ENCODE results near the gene LRRC28. TPM values are rescaled to one million over a fixed set of nuclear protein-coding genes. Genes with fewer than 3 reads are reported as not detected.

Gene LRRC28
- total RNA-seq, 3 donors from 2014 or later, result 24.3 to 52.2 (median 44.3) TPM

GRCh38 chr15:99310745-99311144 lies 59.5 kb downstream of the LRRC28 start:
- no peaks in the 10 kb centered on the region for H3K36me3 ChIP-seq
- peaks cover 0 to 17% of the 10 kb centered on the region in 2 donors for H3K9me3 ChIP-seq
- no peaks in the 10 kb centered on the region for H3K27me3 ChIP-seq
- TF ChIP-seq POLR2A (IDR thresholded peaks at IDR 0.05) (no peak), POLR2AphosphoS5 (IDR thresholded peaks at IDR 0.05) (no peak), CTCF (IDR thresholded peaks at IDR 0.05) (no peak)
- no peak for DNase-seq (ENCODE audit: low spot score in 2 of 2)
- H3K4me3 ChIP-seq, result no peak overlapping the region
- intact Hi-C loops (cut with DNase I; ENCODE audit: low total_unique reads), result no loop called here
- H3K27ac ChIP-seq, result no peak overlapping the region
- no peaks in the 10 kb centered on the region for H3K4me1 ChIP-seq

GRCh38 chr15:99312228-99312627 lies 60.9 kb downstream of the LRRC28 start:
- no peaks in the 10 kb centered on the region for H3K36me3 ChIP-seq
- no peak overlapping the region for H3K27ac ChIP-seq
- peaks cover 0 to 17% of the 10 kb centered on the region in 2 donors for H3K9me3 ChIP-seq
- H3K4me3 ChIP-seq, result no peak overlapping the region
- intact Hi-C loops (cut with DNase I; ENCODE audit: low total_unique reads), result no loop called here
- TF ChIP-seq POLR2A (IDR thresholded peaks at IDR 0.05) (no peak), CTCF (IDR thresholded peaks at IDR 0.05) (no peak), POLR2AphosphoS5 (IDR thresholded peaks at IDR 0.05) (no peak)
- no peaks in the 10 kb centered on the region for H3K27me3 ChIP-seq
- no peaks in the 10 kb centered on the region for H3K4me1 ChIP-seq
- no peak for DNase-seq (ENCODE audit: low spot score in 2 of 2)

- Histone ChIP-seq H3K36me3 (no peaks in the 10 kb centered on the region), H3K4me1 (no peaks in the 10 kb centered on the region), H3K9me3 (peaks cover 0 to 17% of the 10 kb centered on the region in 2 donors), H3K27ac (no peak overlapping the region), H3K27me3 (no peaks in the 10 kb centered on the region), H3K4me3 (no peak overlapping the region)
- no peak for DNase-seq (ENCODE audit: low spot score in 2 of 2)
- no peak for TF ChIP-seq POLR2AphosphoS5 (IDR thresholded peaks at IDR 0.05)
- no peak for TF ChIP-seq CTCF (IDR thresholded peaks at IDR 0.05)
- no peak for TF ChIP-seq POLR2A (IDR thresholded peaks at IDR 0.05)
- intact Hi-C loops (cut with DNase I; ENCODE audit: low total_unique reads), result no loop called here
These were observed 61.5 kb downstream of the LRRC28 start for GRCh38 chr15:99312794-99313193.

GRCh38 chr15:99315636-99316035 lies 64.4 kb downstream of the LRRC28 start:
- TF ChIP-seq POLR2AphosphoS5 (IDR thresholded peaks at IDR 0.05) (no peak), CTCF (IDR thresholded peaks at IDR 0.05) (no peak), POLR2A (IDR thresholded peaks at IDR 0.05) (no peak)
- no peaks in the 10 kb centered on the region for H3K4me1 ChIP-seq
- H3K27ac ChIP-seq, result no peak overlapping the region
- no peak for DNase-seq (ENCODE audit: low spot score in 2 of 2)
- H3K4me3 ChIP-seq, result no peak overlapping the region
- H3K27me3 ChIP-seq, result no peaks in the 10 kb centered on the region
- H3K9me3 ChIP-seq, result peaks cover 0 to 17% of the 10 kb centered on the region in 2 donors
- intact Hi-C loops (cut with DNase I; ENCODE audit: low total_unique reads), result no loop called here
- H3K36me3 ChIP-seq, result no peaks in the 10 kb centered on the region

GRCh38 chr15:99320374-99321215 lies 69.3 kb downstream of the LRRC28 start:
- intact Hi-C loops (cut with DNase I; ENCODE audit: low total_unique reads), result no loop called here
- H3K4me3 ChIP-seq, result no peak overlapping the region
- no peaks in the 10 kb centered on the region for H3K27me3 ChIP-seq
- TF ChIP-seq POLR2AphosphoS5 (IDR thresholded peaks at IDR 0.05), result no peak
- TF ChIP-seq POLR2A (IDR thresholded peaks at IDR 0.05), result no peak
- no peak for TF ChIP-seq CTCF (IDR thresholded peaks at IDR 0.05)
- H3K27ac ChIP-seq, result no peak overlapping the region
- DNase-seq (ENCODE audit: low spot score in 2 of 2), result no peak
- no peaks in the 10 kb centered on the region for H3K4me1 ChIP-seq
- no peaks in the 10 kb centered on the region for H3K9me3 ChIP-seq
- H3K36me3 ChIP-seq, result no peaks in the 10 kb centered on the region

All from breast epithelium (tissue), 4 donors.